RWPE1 (cell line): ENCODE results near the gene LMTK2.

ENCODE experiments used
- CTCF ChIA-PET: fragments of 350-600 bp; sonication (Branson Sonifier 250); formaldehyde crosslinking; extraction: SDS; loops from one replicate; lab custom pipeline; 2021; lab: Yijun Ruan, JAX
- POLR2A ChIA-PET: fragments of 400-600 bp; formaldehyde crosslinking; extraction: SDS; loops from one replicate; lab custom pipeline; 2020; ENCODE audit warnings: antibody characterized with exemption; ENCODE audit not compliant: low non-redundant PET; lab: Yijun Ruan, JAX
- DNase-seq: peaks from one replicate; pipeline ENCODE4 v3.0.0; 2012; ENCODE audit warnings: low spot score
- H3K27ac ChIP-seq: fragments of 450-650 bp; 2 replicates; pipeline ENCODE4 v1.5.1; 2017
- CTCF ChIP-seq: fragments of 450-650 bp; conservative IDR thresholded peaks from 2 replicates; pipeline ENCODE4 v1.5.1; 2017; ENCODE audit warnings: low read depth, mild to moderate bottlenecking

The LMTK2 gene

GRCh38 chr7:98192781-98193457, 86.3 kb downstream of the LMTK2 start:
- ChIA-PET POLR2A (no interaction called here), CTCF (interaction anchor here (0.6 to 1.2 kb wide), 2 partner anchors 24 to 27 kb away, joined by 3 to 4 read pairs; no protein-coding TSS in a partner anchor)
- no peak overlapping the region for H3K27ac ChIP-seq
- no peak for DNase-seq
- TF ChIP-seq CTCF = no peak

- no peak for DNase-seq
- H3K27ac ChIP-seq = no peak overlapping the region
- no peak for TF ChIP-seq CTCF
- ChIA-PET CTCF (interaction anchor here (1.2 kb wide), 1 partner anchor 25 kb away, joined by 3 read pairs; no protein-coding TSS in a partner anchor), POLR2A (no interaction called here)
These were observed 87.0 kb downstream of the LMTK2 start for GRCh38 chr7:98193474-98194180.

- POLR2A ChIA-PET = no interaction called here
- no peak for DNase-seq
- no peak overlapping the region for H3K27ac ChIP-seq
- TF ChIP-seq CTCF = no peak
- CTCF ChIA-PET = no interaction called here
These were observed 87.5 kb downstream of the LMTK2 start for GRCh38 chr7:98194186-98194585.

- H3K27ac ChIP-seq = no peak overlapping the region
- no peak for DNase-seq
- ChIA-PET POLR2A (no interaction called here), CTCF (no interaction called here)
- TF ChIP-seq CTCF = no peak
These were observed 88.2 kb downstream of the LMTK2 start for GRCh38 chr7:98194672-98195457.

GRCh38 chr7:98196706-98197605, 90.3 kb downstream of the LMTK2 start:
- TF ChIP-seq CTCF = no peak
- ChIA-PET POLR2A (no interaction called here), CTCF (interaction anchor here (0.5 kb wide), 1 partner anchor 40 kb away, joined by 3 read pairs; no protein-coding TSS in a partner anchor)
- no peak for DNase-seq
- no peak overlapping the region for H3K27ac ChIP-seq
